ENCODE measurements around the gene GPR162. TPM values are rescaled to one million over a fixed set of nuclear protein-coding genes. Genes with fewer than 3 reads are reported as not detected.

Gene GPR162
- total and polyA plus RNA-seq, 8 donors, result 0.41 to 8.8 (median 1.5) TPM

- H3K27ac ChIP-seq, result no peak overlapping the region
- FAIRE-seq, result no peak
- DNase-seq, result no peak
- H3K27me3 ChIP-seq, result no peaks in the 10 kb centered on the region
- H3K9me3 ChIP-seq, result no peaks in the 10 kb centered on the region
- intact Hi-C loops (cut with DNase I), result no loop called here
- no peak overlapping the region for H3K4me3 ChIP-seq
- 20 to 38% methylated on average over 1 of the region's 1 CpG for WGBS, 2 donors
- no peaks in the 10 kb centered on the region for H3K36me3 ChIP-seq
- no peak for TF ChIP-seq CTCF (IDR thresholded peaks at IDR 0.05)
- H3K4me1 ChIP-seq, result no peaks in the 10 kb centered on the region
- ATAC-seq, result no peak
These were observed 14.5 kb upstream of the GPR162 start for GRCh38 chr12:6807170-6807569.

GRCh38 chr12:6809056-6809455 lies 12.6 kb upstream of the GPR162 start:
- TF ChIP-seq CTCF (IDR thresholded peaks at IDR 0.05), result no peak
- no peaks in the 10 kb centered on the region for H3K4me1 ChIP-seq
- WGBS, 2 donors, result 70 to 74% methylated on average over 10 of the region's 10 CpGs
- H3K27ac ChIP-seq, result no peak overlapping the region
- ATAC-seq (no peak), FAIRE-seq (no peak), DNase-seq (no peak)
- no peaks in the 10 kb centered on the region for H3K27me3 ChIP-seq
- no peak overlapping the region for H3K4me3 ChIP-seq
- intact Hi-C loops (cut with DNase I), result no loop called here
- no peaks in the 10 kb centered on the region for H3K9me3 ChIP-seq
- no peaks in the 10 kb centered on the region for H3K36me3 ChIP-seq

- WGBS, 2 donors, result 83 to 100% methylated on average over 1 of the region's 1 CpG
- intact Hi-C loops (cut with DNase I), result no loop called here
- no peak overlapping the region for H3K27ac ChIP-seq
- FAIRE-seq (no peak), DNase-seq (no peak), ATAC-seq (no peak)
- no peaks in the 10 kb centered on the region for H3K4me1 ChIP-seq
- TF ChIP-seq CTCF (IDR thresholded peaks at IDR 0.05), result no peak
- no peaks in the 10 kb centered on the region for H3K27me3 ChIP-seq
- no peak overlapping the region for H3K4me3 ChIP-seq
- H3K9me3 ChIP-seq, result no peaks in the 10 kb centered on the region
- H3K36me3 ChIP-seq, result no peaks in the 10 kb centered on the region
These were observed 10.9 kb upstream of the GPR162 start for GRCh38 chr12:6810758-6811157.

GRCh38 chr12:6813363-6813762 lies 8.3 kb upstream of the GPR162 start:
- 19 to 39% methylated on average over 4 of the region's 4 CpGs for WGBS, 2 donors
- Histone ChIP-seq H3K4me3 (no peak overlapping the region), H3K36me3 (no peaks in the 10 kb centered on the region), H3K27ac (no peak overlapping the region), H3K4me1 (no peaks in the 10 kb centered on the region), H3K27me3 (no peaks in the 10 kb centered on the region), H3K9me3 (no peaks in the 10 kb centered on the region)
- ATAC-seq (no peak), FAIRE-seq (no peak), DNase-seq (no peak)
- no peak for TF ChIP-seq CTCF (IDR thresholded peaks at IDR 0.05)
- intact Hi-C loops (cut with DNase I), result no loop called here

GRCh38 chr12:6816598-6816997 lies 5.0 kb upstream of the GPR162 start:
- WGBS, 2 donors, result 34 to 35% methylated on average over 3 of the region's 3 CpGs
- Histone ChIP-seq H3K4me3 (no peak overlapping the region), H3K27me3 (no peaks in the 10 kb centered on the region), H3K27ac (no peak overlapping the region), H3K9me3 (no peaks in the 10 kb centered on the region), H3K4me1 (no peaks in the 10 kb centered on the region), H3K36me3 (no peaks in the 10 kb centered on the region)
- intact Hi-C loops (cut with DNase I), result no loop called here
- DNase-seq (no peak), FAIRE-seq (no peak), ATAC-seq (no peak)
- TF ChIP-seq CTCF (IDR thresholded peaks at IDR 0.05), result no peak
